Measurements from ENCODE around the gene KRTAP5-2. TPM values are rescaled to one million over a fixed set of nuclear protein-coding genes. Genes with fewer than 3 reads are reported as not detected.

KRTAP5-2 gene
- total and polyA plus RNA-seq, 9 of the 15 experiments (the other 6 are each of a cell fraction or from before 2014, with no cell fraction given) = not detected

GRCh38 chr11:1643146-1643690 is 45.1 kb upstream of the KRTAP5-2 start:
- no peaks in the 10 kb centered on the region for H3K9me3 ChIP-seq (replicated peaks; ENCODE audit: control insufficient read depth, insufficient read depth, low read depth, low read length)
- in situ Hi-C loops (cut with MboI) (no loop called here), intact Hi-C loops (cut with micrococcal nuclease) (no loop called here)
- H4K20me1 ChIP-seq (replicated peaks; ENCODE audit: control insufficient read depth, insufficient read depth, low read length) = peaks cover 8% of the 10 kb centered on the region; the same call in 1 of the 2 replicates
- ATAC-seq (no peak), DNase-seq (ENCODE audit: extremely low read depth in 1 of 4, low spot score in 3 of 4) (no peak), FAIRE-seq (no peak)
- H3K4me2 ChIP-seq (ENCODE audit: insufficient read depth, low read length) = no peak overlapping the region
- no TSS peak for BruUV-seq (replicated peaks)
- H3K4me1 ChIP-seq (replicated peaks in 1 of 2; ENCODE audit: control insufficient read depth in 2 of 2, insufficient read depth in 2 of 2, low read length in 2 of 2) = peaks cover 0 to 11% of the 10 kb centered on the region in 2 experiments; a peak in 2 of 5 replicates
- no peaks in the 10 kb centered on the region for H3K79me2 ChIP-seq (ENCODE audit: control insufficient read depth, insufficient read depth, low read length)
- no peak overlapping the region for H2AFZ ChIP-seq (ENCODE audit: low read depth, low read length)
- H3K27me3 ChIP-seq (ENCODE audit: control insufficient read depth in 2 of 2, insufficient read depth in 2 of 2, low read length in 2 of 2) = peaks cover 13 to 75% of the 10 kb centered on the region in 2 experiments; a peak in 4 of 5 replicates
- H3K9me1 ChIP-seq (ENCODE audit: control insufficient read depth, insufficient read depth, low read length) = no peaks in the 10 kb centered on the region
- no peak overlapping the region for H3K27ac ChIP-seq (ENCODE audit: extremely low read depth, low read depth, low read length)
- H3K36me3 ChIP-seq (ENCODE audit: control insufficient read depth, insufficient read depth, low read length) = no peaks in the 10 kb centered on the region
- ChIA-PET POLR2A (interaction anchor here (0.6 kb wide), 1 partner anchor 24 kb away, joined by 3 read pairs; no protein-coding TSS in a partner anchor), CTCF (ENCODE audit: low intra/inter-chr PET ratio) (no interaction called here)
- WGBS (ENCODE audit: insufficient coverage, low coverage, missing lambda C conversion rate) = 1% methylated on average over 14 of the region's 20 CpGs
- H3K9ac ChIP-seq (ENCODE audit: insufficient read depth in 1 of 2, low read depth in 2 of 2, low read length in 2 of 2) = no peak overlapping the region
- H3K4me3 ChIP-seq = no peak overlapping the region
- TF ChIP-seq CTCFL (IDR thresholded peaks at IDR 0.05; ENCODE audit: borderline replicate concordance, insufficient read depth, low read depth, low read length, poor library complexity, severe bottlenecking) = no peak
- TF ChIP-seq E2F1 (CRISPR knock-in tag; IDR thresholded peaks at IDR 0.05) = no peak
- TF ChIP-seq CEBPG (CRISPR knock-in tag; IDR thresholded peaks at IDR 0.05) = no peak
- TF ChIP-seq CEBPG (tag; conservative IDR thresholded peaks at IDR 0.05 in 1 of 2, IDR thresholded peaks at IDR 0.05 in 1 of 2) = no peak
- no peak for TF ChIP-seq MXD1 (CRISPR knock-in tag; IDR thresholded peaks at IDR 0.05; ENCODE audit: borderline replicate concordance, poor library complexity, severe bottlenecking)
- TF ChIP-seq KLF13 (tag; IDR thresholded peaks at IDR 0.05; ENCODE audit: borderline replicate concordance, low read depth) = no peak
- TF ChIP-seq BHLHE40 (IDR thresholded peaks at IDR 0.05; ENCODE audit: low read length) = no peak
- TF ChIP-seq YY1 (IDR thresholded peaks at IDR 0.05; ENCODE audit: borderline replicate concordance in 1 of 3, control insufficient read depth in 1 of 3, extremely low read depth in 1 of 3, insufficient read depth in 3 of 3, insufficient read length in 1 of 3, insufficient replicate concordance in 2 of 3, low read depth in 1 of 3, low read length in 2 of 3) = no peak
- TF ChIP-seq ELF1 (tag; IDR thresholded peaks at IDR 0.05) = no peak
- no peak for TF ChIP-seq KDM1A (IDR thresholded peaks at IDR 0.05)
- TF ChIP-seq MLX (CRISPR knock-in tag; conservative IDR thresholded peaks at IDR 0.05) = no peak
- TF ChIP-seq RAD21 (CRISPR knock-in tag; conservative IDR thresholded peaks at IDR 0.05 in 1 of 2, IDR thresholded peaks at IDR 0.05 in 1 of 2) = no peak
- TF ChIP-seq NR2F6 (CRISPR knock-in tag; IDR thresholded peaks at IDR 0.05) = no peak

All from K562 (cell line).